ENCODE measurements around the gene KCNH6.

KCNH6 gene

DNA sequence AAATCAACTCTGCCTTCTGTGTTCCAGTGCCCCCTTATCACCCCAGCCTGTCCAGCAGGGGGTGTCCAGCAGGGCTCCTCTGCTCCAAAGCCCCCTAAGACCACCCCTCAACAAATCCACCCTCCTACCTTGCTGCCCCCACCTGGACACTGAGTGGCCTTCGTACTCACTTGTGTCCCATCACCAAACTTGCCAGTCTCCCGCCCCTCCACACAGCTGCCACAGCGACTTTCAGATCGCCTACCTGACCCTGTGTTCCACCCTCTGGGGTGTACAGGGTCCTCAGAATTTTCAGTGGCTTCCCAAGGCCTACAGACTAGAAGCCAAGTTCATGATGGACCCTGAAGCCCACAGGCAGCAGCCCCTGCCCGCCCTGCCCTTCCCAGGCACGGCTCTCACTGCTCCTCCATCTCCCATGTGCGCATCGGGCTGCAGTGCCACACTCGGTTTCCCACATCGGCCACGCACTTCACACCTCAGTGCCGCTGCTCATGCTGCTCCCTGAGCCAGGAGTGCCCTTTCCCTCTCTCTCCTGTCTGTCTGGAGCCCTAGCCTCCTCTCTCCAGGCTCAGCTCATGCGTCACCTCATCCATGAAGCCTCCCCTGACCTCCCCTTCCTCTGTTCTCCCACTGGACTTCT lies 11.8 kb downstream of the KCNH6 start:
- DNase-seq (ENCODE audit: low read depth in 2 of 2) = no peak

DNA sequence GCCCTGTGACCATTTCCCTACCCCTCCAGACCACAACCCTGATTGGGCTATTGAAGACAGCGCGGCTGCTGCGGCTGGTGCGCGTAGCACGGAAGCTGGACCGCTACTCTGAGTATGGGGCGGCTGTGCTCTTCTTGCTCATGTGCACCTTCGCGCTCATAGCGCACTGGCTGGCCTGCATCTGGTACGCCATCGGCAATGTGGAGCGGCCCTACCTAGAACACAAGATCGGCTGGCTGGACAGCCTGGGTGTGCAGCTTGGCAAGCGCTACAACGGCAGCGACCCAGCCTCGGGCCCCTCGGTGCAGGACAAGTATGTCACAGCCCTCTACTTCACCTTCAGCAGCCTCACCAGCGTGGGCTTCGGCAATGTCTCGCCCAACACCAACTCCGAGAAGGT lies 12.5 kb downstream of the KCNH6 start:
- DNase-seq (ENCODE audit: low read depth in 2 of 2) = no peak

- DNase-seq (ENCODE audit: low read depth in 2 of 2) = no peak
Observed at GRCh38 chr17:63537001-63537400, 13.8 kb downstream of the KCNH6 start.

DNA sequence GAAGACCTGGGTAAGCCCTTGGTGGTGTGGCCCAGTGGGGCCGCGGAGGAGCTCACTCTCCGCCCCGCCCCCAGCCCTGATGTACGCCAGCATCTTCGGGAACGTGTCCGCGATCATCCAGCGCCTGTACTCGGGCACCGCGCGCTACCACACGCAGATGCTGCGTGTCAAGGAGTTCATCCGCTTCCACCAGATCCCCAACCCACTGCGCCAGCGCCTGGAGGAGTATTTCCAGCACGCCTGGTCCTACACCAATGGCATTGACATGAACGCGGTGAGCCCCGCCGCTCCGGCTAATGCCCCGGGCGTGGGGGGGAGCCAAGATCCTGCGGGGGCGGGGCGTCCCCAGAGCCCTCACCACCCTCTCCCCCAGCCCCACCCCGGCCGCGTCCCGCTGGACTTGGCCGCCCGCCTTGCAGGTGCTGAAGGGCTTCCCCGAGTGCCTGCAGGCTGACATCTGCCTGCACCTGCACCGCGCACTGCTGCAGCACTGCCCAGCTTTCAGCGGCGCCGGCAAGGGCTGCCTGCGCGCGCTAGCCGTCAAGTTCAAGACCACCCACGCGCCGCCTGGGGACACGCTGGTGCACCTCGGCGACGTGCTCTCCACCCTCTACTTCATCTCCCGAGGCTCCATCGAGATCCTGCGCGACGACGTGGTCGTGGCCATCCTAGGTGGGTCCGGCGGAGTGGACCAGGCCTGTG lies 15.0 kb downstream of the KCNH6 start:
- DNase-seq (ENCODE audit: low read depth in 2 of 2) = no peak

DNA sequence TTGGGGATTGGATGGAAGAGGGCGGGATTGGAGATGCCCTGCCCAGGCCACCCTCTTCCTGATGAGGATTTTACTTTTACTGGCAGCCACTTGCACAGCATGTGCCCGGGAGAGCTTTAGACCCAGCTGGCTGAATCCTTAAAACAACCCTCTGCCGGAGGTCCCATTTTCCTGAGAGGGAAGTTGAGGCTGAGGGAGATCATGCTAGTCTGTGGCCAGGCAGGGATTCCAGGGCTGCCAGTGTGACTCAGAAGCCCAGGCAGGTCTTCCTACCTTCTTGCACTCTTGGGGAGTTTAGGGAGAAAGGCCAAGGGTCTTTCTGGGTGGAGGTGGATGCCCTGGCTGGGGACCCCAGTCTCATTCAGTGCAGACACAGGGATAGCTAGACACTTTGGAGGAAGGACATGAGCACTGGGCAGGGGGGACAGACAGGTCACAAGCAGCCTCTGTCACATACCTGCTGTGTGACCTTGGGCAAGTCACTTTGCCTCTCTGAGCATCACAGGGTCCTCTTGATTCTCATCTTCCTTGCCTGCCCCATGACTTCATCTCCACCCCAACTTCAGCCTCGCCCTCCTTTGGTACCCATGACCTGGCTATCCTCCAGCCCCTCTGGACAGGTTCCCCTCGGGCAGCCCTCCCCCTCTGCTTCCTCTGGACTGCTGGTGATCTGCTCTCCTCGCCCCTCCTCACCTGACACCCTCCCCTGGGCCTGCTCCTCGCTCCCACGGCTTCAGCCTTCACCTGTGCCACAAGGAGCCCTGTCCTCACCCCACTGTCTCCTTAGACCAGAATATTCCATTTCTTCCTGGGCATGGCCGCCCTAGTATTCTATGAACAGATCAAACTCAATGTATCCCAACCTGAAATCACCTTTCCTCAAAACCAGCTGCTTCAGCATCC lies 15.8 kb downstream of the KCNH6 start:
- no peak for DNase-seq (ENCODE audit: low read depth in 2 of 2)

DNA sequence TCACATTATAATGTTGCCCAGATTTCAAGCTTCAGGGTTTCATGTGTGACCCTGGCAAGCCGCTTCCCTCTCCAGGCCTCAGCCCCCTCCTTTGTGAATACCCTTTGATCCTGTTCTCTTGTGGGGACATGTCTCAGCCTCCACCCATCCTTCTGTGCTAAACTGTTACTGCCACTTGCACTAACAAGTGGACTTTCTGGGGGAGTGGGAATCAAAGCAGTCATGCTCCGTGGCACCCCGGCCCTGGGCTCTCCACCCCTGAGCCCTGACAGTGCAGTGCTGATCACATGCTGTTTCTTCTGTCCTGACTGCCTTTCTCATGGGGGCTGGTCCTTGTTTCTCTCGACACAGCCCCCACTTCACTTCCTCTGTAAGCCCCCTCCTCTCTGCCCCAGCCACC lies 17.4 kb downstream of the KCNH6 start:
- no peak for DNase-seq (ENCODE audit: low read depth in 2 of 2)

DNA sequence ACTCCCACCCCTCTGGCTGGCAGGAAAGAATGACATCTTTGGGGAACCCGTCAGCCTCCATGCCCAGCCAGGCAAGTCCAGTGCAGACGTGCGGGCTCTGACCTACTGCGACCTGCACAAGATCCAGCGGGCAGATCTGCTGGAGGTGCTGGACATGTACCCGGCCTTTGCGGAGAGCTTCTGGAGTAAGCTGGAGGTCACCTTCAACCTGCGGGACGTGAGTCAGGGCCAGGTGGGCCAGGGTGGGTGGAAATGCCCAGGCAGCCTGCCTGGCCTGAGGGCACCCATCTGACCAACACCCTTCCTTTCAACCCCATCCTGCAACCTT lies 19.0 kb downstream of the KCNH6 start:
- no peak for DNase-seq (ENCODE audit: low read depth in 2 of 2)

DNA sequence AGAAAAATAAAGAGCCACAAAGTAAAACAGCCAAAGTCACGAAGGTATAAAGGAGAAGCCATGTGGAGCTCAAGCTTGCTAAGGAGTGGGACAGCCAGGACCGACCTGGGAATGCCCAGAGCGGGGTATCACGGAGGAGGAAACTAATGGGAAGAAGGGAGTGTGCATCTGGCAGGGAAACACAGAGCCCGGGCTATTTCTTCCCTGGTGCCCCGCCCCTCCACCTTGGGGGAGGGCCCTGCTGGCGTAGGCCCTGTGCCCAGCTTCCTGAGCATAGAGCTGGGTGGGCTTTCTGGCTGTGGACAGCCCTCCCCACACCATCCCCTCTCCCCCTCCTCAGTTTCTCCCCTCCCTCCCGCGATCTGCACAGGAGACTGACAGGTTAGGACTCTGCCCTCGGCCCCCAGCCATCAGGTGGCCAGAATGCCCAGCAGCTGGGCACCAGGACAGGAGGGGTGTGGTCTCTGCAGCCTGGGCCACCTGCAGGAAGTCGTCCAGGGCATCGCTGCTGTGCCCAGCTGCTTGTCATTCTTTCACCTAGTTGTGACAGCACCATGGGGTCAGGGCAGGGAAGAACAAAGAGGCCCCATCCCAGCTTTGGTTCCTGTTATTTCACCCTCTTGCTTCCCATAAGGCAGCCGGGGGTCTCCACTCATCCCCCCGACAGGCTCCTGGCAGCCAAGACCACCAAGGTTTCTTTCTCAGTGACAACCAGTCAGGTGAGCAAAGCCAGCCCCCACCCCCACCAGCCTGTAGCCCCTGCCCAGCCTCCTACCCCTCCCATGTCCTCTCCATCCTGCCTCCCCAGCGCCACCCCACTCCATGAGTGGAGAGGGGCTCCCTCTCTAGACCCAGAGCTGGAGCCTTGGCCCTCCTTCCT lies 20.0 kb downstream of the KCNH6 start:
- no peak for DNase-seq (ENCODE audit: low read depth in 2 of 2)

- no peak for DNase-seq (ENCODE audit: low read depth in 2 of 2)
Observed at GRCh38 chr17:63543822-63544420, 20.8 kb downstream of the KCNH6 start.

GRCh38 chr17:63544467-63545301 lies 21.5 kb downstream of the KCNH6 start:
- DNase-seq (ENCODE audit: low read depth in 2 of 2) = no peak

GRCh38 chr17:63546308-63547082 lies 23.3 kb downstream of the KCNH6 start:
- DNase-seq (ENCODE audit: low read depth in 2 of 2) = no peak

DNA sequence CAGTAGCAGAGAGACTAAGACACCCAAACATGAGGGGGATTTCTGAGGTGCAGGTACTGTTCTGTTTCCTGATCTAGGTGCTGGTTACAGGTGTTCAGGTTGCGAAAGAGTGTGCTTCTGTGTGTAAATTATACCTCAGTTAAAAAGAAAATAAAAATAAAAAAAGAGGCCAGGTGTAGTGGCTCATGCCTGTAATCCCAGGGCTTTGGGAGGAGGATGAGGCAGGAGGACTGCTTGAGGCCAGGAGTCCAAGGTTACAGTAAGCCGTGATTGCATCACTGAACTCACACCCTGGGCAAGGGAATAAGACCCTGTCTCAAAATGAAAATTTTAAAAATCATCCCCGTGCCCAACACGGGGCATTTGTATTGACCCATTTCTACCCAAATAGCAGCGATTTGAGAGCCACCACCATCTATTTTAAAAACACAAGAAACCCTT lies 23.9 kb downstream of the KCNH6 start:
- DNase-seq (ENCODE audit: low read depth in 2 of 2) = no peak

DNA sequence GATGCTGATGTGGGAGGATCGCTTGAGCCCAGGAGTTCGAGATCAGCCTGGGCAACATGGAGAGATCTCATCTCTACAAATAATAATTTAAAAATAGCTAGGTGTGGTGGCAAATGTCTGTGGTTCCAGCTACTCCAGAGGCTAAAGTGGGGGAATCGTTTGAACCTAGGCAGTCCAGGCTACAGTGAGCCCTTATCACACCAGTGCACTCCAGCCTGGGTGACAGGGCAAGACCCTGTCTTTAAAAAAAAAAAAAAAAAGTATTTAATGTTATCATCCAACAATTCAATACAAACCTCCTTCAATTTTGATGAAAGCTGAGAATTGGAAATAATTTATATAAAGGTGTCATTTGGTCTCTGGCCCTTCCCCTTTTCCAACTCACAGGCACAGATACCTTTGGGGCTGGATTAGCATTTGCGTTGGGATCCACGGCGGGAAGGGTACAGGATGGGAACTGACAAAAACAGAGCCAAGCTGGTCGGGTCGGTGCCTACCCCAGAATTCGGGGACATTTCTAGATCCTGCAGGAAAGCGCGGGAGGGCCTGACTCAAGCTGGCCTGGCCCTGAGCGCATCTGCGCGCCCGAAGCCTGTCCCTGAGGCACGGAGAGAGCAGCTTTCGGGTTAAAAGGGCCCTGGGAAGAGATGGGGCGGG lies 26.3 kb downstream of the KCNH6 start:
- no peak for DNase-seq (ENCODE audit: low read depth in 2 of 2)

DNA sequence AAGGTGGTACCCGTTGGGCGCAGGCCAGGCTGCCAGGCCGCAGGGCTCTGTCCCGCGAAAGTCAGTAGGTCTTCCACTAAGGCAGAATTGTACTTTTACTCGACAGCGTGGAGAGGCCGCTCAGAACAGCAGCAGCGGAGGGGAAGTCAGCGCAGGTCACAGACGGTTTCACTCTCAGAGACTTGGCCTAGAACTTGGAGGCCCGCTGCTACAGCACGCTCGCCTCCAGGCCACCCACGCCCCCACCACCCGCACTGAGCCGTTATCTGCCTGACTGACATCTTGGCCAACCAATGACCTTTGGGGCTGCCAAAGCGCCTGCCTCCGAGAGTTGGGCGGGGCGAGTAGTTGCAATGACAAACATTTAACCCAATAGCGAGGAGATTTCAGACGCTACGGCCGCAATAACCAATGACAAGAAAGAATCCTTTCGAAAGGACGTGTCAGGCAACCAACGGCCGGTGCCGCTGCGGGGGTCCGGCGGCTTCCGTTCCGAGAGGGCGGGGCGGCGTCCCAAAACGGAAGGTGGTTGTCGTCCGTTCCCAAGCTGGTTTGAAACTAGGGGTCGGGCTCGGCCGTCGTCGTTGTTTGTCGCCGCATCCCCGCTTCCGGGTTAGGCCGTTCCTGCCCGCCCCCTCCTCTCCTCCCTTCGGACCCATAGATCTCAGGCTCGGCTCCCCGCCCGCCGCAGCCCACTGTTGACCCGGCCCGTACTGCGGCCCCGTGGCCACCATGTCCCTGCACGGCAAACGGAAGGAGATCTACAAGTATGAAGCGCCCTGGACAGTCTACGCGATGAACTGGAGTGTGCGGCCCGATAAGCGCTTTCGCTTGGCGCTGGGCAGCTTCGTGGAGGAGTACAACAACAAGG lies 27.0 kb downstream of the KCNH6 start, which contains the start of gene DCAF7:
DCAF7 (plus strand) TSS at position 532 of the 871 bp plus-strand sequence; CDS start at position 733, 201 bp downstream.
- DNase-seq (ENCODE audit: low read depth in 2 of 2) = peak; percentile 98

- DNase-seq (ENCODE audit: low read depth in 2 of 2) = no peak
Observed at GRCh38 chr17:63550817-63551639, 27.9 kb downstream of the KCNH6 start.

GRCh38 chr17:63552211-63552610 lies 29.1 kb downstream of the KCNH6 start:
- DNase-seq (ENCODE audit: low read depth in 2 of 2) = no peak
